ENCODE data around the gene STX10.
"Not testable (repeated sequence)": the region's sequence is repeated elsewhere in the genome, so short reads cannot be mapped to it uniquely, and the experiment has no call there.

DNA sequence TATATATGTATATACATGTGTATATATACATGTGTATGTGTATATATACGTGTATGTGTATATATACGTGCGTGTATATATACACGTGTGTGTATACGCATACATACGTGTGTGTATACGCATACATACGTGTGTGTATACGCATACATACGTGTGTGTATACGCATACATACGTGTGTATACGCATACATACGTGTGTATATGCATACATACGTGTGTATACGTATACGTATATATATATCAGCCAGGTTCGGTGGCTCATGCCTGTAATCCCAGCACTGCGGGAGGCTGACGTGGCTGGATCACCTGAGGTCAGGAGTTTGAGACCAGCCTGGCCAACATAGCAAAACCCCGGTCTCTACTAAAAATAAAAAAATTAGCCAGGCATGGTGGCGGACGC, 34.8 kb upstream of the STX10 start:
- TF ChIP-seq, protein P1, sequence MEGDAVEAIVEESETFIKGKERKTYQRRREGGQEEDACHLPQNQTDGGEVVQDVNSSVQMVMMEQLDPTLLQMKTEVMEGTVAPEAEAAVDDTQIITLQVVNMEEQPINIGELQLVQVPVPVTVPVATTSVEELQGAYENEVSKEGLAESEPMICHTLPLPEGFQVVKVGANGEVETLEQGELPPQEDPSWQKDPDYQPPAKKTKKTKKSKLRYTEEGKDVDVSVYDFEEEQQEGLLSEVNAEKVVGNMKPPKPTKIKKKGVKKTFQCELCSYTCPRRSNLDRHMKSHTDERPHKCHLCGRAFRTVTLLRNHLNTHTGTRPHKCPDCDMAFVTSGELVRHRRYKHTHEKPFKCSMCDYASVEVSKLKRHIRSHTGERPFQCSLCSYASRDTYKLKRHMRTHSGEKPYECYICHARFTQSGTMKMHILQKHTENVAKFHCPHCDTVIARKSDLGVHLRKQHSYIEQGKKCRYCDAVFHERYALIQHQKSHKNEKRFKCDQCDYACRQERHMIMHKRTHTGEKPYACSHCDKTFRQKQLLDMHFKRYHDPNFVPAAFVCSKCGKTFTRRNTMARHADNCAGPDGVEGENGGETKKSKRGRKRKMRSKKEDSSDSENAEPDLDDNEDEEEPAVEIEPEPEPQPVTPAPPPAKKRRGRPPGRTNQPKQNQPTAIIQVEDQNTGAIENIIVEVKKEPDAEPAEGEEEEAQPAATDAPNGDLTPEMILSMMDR (conservative IDR thresholded peaks at IDR 0.05) = not testable (repeated sequence)
- not testable (repeated sequence) for TF ChIP-seq EZH2 (IDR thresholded peaks at IDR 0.05; ENCODE audit: low read depth)

All from PC-9 (cell line).